K562 (cell line): ENCODE measurements around the gene SON. TPM values are rescaled to one million over a fixed set of nuclear protein-coding genes. Genes with fewer than 3 reads are reported as not detected.

Source experiments
- AFF4 ChIP-seq: sonication (generic); formaldehyde crosslinking; IDR thresholded peaks from 2 replicates; pipeline ENCODE4 v1.8.0; 2023; ENCODE audit warnings: mild to moderate bottlenecking, missing genetic modification reagents
- BHLHE40 ChIP-seq: IDR thresholded peaks from 2 replicates; pipeline ENCODE4 v1.6.1; 2011; ENCODE audit warnings: low read length, improper control_type of control experiment
- BRD9 ChIP-seq: fragments of 450-650 bp; IDR thresholded peaks from 2 replicates; pipeline ENCODE4 v1.6.1; 2018; ENCODE audit warnings: low read depth; ENCODE audit not compliant: partially characterized antibody
- ELF2 ChIP-seq: fragments of 250-450 bp; sonication (Bioruptor Pico); IDR thresholded peaks from 2 replicates; pipeline ENCODE4 v1.5.0; 2021; ENCODE audit warnings: mild to moderate bottlenecking
- FOXJ3 ChIP-seq: sonication (generic); formaldehyde crosslinking; IDR thresholded peaks from 2 replicates; pipeline ENCODE4 v1.4.0; 2020; ENCODE audit warnings: mild to moderate bottlenecking, missing genetic modification reagents
- NEUROD1 ChIP-seq: fragments of 150-350 bp; IDR thresholded peaks from 2 replicates; pipeline ENCODE4 v1.6.1; 2014; ENCODE audit warnings: borderline replicate concordance, low read length, low read depth; ENCODE audit not compliant: partially characterized antibody
- NFE2L1 ChIP-seq: fragments of 450-650 bp; IDR thresholded peaks from 2 replicates; pipeline ENCODE4 v1.6.1; 2016; ENCODE audit warnings: missing genetic modification characterization, low read depth, mild to moderate bottlenecking, missing compliant biosample characterization, moderate library complexity, borderline replicate concordance
- SPI1 ChIP-seq: IDR thresholded peaks from 2 replicates; pipeline ENCODE4 v1.6.1; 2011; ENCODE audit warnings: low read depth, low read length, control low read depth, borderline replicate concordance
- SREBF1 ChIP-seq: fragments of 150-350 bp; IDR thresholded peaks from 2 replicates; pipeline ENCODE4 v1.6.1; 2014; ENCODE audit warnings: antibody characterized with exemption, low read depth, low read length, borderline replicate concordance
- polyA plus RNA-seq, 8 experiments: library from polyadenylated mRNA; depleted of rRNA in 4 of 8; stranded (reverse) in 5 of 8; unstranded in 3 of 8; fragments of >200 nt; fragmentation: Nextera tagmentation in 2 of 8; fragmentation: Illumina TruSeq in 1 of 8; extraction: Ambion mirVana in 2 of 8; extraction: Trizol in 1 of 8; gene quantifications; 2 replicates each; pipeline versions ENCODE4 v1.2.1 to v1.2.3, GENCODE V29; 2011 to 2014; ENCODE audit warnings: inconsistent platforms in 1 of 8, missing spikeins in 1 of 8
- total RNA-seq, 7 experiments: library from RNA; depleted of rRNA in 6 of 7; stranded (reverse); fragments of >200 nt in 6 of 7; fragmentation: Illumina TruSeq in 2 of 7; extraction: Trizol in 2 of 7; gene quantifications; 2 replicates each; pipeline versions ENCODE4 v1.2.1 to v1.2.3, GENCODE V29; 2011 to 2021; ENCODE audit warnings: low replicate concordance in 1 of 7
- TF ChIP-seq, protein P1 (sequence below): fragments of 450-650 bp; IDR thresholded peaks from 2 replicates; pipeline ENCODE4 v1.6.1; 2016; ENCODE audit warnings: low read depth
- TF ChIP-seq, protein P2 (sequence below): fragments of 250-450 bp; sonication (Bioruptor Pico); IDR thresholded peaks from 2 replicates; pipeline ENCODE4 v1.4.0; 2020; ENCODE audit warnings: mild to moderate bottlenecking, moderate library complexity

SON gene
- total and polyA plus RNA-seq, 9 of the 15 experiments (the other 6 are each of a cell fraction or from before 2014, with no cell fraction given): 105 to 742 (median 187) TPM

DNA sequence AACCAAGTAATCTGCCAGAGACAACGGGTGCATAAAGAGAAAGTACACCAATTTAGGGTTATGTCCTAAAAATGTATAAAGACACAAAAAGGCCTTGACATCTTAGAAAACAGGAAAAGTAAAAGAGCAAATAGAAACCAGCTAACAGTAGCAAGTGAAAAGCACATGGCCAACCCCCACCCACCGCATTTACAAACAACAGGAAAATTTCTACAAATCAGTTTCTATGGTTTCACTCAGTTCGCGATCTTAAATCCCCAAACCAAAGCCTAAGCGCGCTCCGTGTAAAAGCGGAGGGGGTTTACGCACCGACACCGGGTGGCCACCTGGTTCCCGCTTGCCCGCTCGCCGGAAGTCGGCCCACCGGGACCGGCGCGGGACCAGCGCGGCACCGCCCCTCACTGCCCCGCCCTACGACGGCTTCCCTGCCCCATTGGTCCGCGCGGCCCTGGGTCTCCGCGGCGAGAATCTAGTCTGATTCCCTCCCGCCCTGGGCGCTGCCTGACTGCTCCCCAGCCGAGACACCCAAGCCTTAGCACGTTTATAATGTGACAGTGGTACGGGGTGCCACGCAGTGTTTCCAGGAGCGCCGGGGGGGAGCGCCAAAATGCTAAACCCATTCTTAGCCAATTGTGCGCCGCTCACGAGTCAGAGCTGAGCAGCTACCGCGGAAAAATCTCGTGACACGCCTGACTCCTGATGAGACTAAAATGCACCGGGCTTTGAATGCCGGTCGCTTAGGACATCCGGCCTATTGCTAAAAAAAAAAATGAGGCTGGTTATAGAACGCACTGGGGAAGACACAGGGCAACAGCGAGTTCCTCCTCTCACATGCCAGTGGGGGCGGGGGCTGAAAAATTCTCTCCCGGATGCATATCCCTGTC is 840 bp upstream of the SON start, which contains the start of gene GART (continued):
- TF ChIP-seq, protein P1, sequence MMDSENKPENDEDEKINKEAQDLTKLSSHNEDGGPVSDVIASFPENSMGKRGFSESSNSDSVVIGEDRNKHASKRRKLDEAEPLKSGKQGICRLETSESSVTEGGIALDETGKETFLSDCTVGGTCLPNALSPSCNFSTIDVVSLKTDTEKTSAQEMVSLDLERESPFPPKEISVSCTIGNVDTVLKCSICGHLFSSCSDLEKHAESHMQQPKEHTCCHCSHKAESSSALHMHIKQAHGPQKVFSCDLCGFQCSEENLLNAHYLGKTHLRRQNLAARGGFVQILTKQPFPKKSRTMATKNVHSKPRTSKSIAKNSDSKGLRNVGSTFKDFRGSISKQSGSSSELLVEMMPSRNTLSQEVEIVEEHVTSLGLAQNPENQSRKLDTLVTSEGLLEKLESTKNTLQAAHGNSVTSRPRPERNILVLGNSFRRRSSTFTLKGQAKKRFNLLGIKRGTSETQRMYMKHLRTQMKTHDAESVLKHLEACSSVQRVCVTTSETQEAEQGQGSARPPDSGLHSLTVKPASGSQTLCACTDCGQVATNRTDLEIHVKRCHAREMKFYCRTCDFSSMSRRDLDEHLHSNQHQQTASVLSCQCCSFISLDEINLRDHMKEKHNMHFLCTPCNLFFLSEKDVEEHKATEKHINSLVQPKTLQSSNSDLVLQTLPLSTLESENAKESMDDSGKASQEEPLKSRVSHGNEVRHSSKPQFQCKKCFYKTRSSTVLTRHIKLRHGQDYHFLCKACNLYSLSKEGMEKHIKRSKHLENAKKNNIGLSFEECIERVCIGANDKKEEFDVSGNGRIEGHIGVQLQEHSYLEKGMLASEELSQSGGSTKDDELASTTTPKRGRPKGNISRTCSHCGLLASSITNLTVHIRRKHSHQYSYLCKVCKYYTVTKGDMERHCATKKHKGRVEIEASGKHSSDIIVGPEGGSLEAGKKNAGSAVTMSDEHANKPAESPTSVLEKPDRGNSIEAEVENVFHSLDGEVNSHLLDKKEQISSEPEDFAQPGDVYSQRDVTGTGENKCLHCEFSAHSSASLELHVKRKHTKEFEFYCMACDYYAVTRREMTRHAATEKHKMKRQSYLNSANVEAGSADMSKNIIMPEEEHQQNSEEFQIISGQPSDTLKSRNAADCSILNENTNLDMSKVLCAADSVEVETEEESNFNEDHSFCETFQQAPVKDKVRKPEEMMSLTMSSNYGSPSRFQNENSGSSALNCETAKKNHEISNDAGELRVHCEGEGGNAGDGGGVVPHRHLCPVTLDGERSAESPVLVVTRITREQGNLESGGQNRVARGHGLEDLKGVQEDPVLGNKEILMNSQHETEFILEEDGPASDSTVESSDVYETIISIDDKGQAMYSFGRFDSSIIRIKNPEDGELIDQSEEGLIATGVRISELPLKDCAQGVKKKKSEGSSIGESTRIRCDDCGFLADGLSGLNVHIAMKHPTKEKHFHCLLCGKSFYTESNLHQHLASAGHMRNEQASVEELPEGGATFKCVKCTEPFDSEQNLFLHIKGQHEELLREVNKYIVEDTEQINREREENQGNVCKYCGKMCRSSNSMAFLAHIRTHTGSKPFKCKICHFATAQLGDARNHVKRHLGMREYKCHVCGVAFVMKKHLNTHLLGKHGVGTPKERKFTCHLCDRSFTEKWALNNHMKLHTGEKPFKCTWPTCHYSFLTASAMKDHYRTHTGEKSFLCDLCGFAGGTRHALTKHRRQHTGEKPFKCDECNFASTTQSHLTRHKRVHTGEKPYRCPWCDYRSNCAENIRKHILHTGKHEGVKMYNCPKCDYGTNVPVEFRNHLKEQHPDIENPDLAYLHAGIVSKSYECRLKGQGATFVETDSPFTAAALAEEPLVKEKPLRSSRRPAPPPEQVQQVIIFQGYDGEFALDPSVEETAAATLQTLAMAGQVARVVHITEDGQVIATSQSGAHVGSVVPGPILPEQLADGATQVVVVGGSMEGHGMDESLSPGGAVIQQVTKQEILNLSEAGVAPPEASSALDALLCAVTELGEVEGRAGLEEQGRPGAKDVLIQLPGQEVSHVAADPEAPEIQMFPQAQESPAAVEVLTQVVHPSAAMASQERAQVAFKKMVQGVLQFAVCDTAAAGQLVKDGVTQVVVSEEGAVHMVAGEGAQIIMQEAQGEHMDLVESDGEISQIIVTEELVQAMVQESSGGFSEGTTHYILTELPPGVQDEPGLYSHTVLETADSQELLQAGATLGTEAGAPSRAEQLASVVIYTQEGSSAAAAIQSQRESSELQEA: no peak
- TF ChIP-seq SPI1 (0 out of 2 replicates have a peak, but pooled peaks have one; percentile 1), BRD9 (no peak), SREBF1 (no peak), NFE2L1 (tag) (no peak), FOXJ3 (no peak), BHLHE40 (peak; percentile 62), ELF2 (CRISPR knock-in tag) (peak; percentile 54), NEUROD1 (peak; percentile 69), AFF4 (peak; percentile 58)
- TF ChIP-seq, protein P2, sequence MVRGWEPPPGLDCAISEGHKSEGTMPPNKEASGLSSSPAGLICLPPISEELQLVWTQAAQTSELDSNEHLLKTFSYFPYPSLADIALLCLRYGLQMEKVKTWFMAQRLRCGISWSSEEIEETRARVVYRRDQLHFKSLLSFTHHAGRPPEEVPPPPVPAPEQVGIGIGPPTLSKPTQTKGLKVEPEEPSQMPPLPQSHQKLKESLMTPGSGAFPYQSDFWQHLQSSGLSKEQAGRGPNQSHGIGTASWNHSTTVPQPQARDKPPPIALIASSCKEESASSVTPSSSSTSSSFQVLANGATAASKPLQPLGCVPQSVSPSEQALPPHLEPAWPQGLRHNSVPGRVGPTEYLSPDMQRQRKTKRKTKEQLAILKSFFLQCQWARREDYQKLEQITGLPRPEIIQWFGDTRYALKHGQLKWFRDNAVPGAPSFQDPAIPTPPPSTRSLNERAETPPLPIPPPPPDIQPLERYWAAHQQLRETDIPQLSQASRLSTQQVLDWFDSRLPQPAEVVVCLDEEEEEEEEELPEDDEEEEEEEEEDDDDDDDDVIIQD (CRISPR knock-in tag): 0 out of 2 replicates have a peak, but pooled peaks have one; percentile 11
